Measurements from ENCODE around the gene PRPS1. TPM values are rescaled to one million over a fixed set of nuclear protein-coding genes. Genes with fewer than 3 reads are reported as not detected.

The PRPS1 gene
- total RNA-seq (10 to 100 TPM; 16.3 to 35.8 (median 21.5) TPM), polyA plus RNA-seq (10 to 100 TPM in 2 of 3 donors, 1 to 10 TPM in 1; 9.6 to 24.4 (median 10.6) TPM)

DNA sequence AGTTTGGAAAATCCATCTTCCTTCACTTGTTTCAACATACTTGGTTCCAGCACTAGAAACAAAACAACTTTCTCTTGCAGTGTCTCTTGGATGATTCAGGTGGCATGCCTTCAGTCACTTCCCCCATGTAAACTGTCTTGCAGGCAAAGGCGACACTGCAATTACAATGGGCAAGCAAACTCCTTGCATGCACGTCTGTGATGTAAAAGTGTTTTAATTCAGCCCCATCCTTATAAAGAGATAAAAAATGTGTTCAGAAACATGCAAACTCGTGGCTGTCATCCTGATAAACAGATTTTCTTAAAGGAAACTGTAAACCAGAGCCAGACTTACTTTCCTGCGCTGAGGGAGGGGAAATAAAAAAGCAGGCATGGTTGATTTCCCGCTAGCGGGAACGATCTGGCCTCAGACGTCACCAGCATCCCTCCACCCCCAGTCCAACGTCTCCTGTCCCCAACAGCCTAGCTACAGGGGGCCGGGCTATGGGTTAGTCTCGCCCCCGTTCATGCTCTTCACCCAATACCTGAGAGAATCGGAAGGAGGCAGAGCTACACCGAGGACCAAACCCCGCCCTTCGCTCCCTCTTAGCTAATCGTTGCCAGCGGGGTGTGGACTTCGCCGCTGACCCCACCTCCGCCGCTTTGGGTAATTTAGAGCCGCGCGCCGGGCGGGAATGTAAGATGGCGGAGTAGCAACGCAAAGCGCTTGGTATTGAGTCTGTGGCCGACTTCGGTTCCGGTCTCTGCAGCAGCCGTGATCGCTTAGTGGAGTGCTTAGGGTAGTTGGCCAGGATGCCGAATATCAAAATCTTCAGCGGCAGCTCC, at the start of gene PRPS1:
TSS of gene PRPS1 (plus strand) at position 673 of the 824 bp plus-strand sequence. CDS start at position 792, 119 bp downstream.
- DNase-seq, result peak; percentile 96
- Histone ChIP-seq H3K4me1 (peaks cover 0 to 13% (median 0%) of the 10 kb centered on the region in 4 donors), H3K27me3 (no peaks in the 10 kb centered on the region), H3K4me3 (peak within 1 kb of the TSS; percentile 47 to 59 (median 58)), H3K9me3 (no peaks in the 10 kb centered on the region), H3K27ac (peak within 1 kb of the TSS; percentile 80 to 87 (median 83)), H3K36me3 (no peaks in the 10 kb centered on the region)
- intact Hi-C loops (cut with DNase I), result loop anchor here (10.0 kb wide), 1 partner anchor 633 kb away; no protein-coding TSS in a partner anchor
- no peak for TF ChIP-seq EP300 (IDR thresholded peaks at IDR 0.05)
- peak; percentile 65 to 88 (median 78) for TF ChIP-seq POLR2AphosphoS5 (IDR thresholded peaks at IDR 0.05)
- peak; percentile 32 to 43 for TF ChIP-seq POLR2A (IDR thresholded peaks at IDR 0.05)
- WGBS, 2 donors, result 0 to 1% methylated on average over 37 of the region's 37 CpGs

DNA sequence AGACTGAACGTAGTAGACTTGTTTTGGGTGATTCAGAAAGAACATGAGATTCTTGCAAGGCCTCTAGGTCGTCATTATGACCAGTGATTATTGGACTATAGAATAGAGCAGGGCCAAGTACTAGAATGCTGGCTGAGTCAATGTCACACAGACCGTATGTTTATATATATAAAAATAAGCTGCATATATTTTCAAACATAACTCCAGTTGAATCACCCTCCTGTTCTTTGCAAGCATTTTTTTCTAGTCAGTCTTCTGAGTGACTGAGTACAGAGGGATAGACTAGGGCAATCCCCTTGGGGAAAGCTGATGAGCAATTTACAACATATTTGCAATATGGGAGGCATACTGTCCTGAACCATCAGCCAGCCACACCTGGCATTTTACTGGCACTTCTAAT, 48.4 kb upstream of the PRPS1 start:
- no peak for TF ChIP-seq EP300 (IDR thresholded peaks at IDR 0.05)
- no peak for TF ChIP-seq POLR2AphosphoS5 (IDR thresholded peaks at IDR 0.05)
- TF ChIP-seq POLR2A (IDR thresholded peaks at IDR 0.05), result no peak
- TF ChIP-seq, protein P1, sequence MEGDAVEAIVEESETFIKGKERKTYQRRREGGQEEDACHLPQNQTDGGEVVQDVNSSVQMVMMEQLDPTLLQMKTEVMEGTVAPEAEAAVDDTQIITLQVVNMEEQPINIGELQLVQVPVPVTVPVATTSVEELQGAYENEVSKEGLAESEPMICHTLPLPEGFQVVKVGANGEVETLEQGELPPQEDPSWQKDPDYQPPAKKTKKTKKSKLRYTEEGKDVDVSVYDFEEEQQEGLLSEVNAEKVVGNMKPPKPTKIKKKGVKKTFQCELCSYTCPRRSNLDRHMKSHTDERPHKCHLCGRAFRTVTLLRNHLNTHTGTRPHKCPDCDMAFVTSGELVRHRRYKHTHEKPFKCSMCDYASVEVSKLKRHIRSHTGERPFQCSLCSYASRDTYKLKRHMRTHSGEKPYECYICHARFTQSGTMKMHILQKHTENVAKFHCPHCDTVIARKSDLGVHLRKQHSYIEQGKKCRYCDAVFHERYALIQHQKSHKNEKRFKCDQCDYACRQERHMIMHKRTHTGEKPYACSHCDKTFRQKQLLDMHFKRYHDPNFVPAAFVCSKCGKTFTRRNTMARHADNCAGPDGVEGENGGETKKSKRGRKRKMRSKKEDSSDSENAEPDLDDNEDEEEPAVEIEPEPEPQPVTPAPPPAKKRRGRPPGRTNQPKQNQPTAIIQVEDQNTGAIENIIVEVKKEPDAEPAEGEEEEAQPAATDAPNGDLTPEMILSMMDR (IDR thresholded peaks at IDR 0.05), result no peak
- H3K4me3 ChIP-seq, result no peak overlapping the region
- H3K36me3 ChIP-seq, result no peaks in the 10 kb centered on the region
- no peaks in the 10 kb centered on the region for H3K27me3 ChIP-seq
- no peak overlapping the region for H3K27ac ChIP-seq
- no peaks in the 10 kb centered on the region for H3K4me1 ChIP-seq
- no peak for DNase-seq
- intact Hi-C loops (cut with DNase I), result no loop called here
- 82 to 83% methylated on average over 3 of the region's 3 CpGs for WGBS, 2 donors
- no peaks in the 10 kb centered on the region for H3K9me3 ChIP-seq

DNA sequence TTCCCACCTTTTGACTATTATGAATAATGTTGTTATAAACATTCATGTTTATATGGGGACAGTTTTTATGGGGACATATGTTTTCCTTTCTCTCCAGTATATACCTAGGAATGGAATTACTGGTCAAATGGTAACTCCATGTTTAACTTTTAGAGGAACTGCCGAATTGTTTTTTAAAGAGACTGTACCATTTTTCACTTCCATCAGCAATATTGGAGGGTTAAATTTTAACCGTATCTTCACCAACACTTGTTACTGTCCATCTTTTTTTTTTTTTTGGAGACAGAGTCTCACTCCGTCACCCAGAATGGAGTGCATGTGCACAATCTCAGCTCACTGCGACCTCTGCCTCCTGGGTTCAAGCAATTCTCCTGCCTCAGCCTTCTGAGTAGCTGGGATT, 46.4 kb upstream of the PRPS1 start:
- no peak for DNase-seq
- Histone ChIP-seq H3K27ac (no peak overlapping the region), H3K4me3 (no peak overlapping the region), H3K27me3 (no peaks in the 10 kb centered on the region), H3K9me3 (no peaks in the 10 kb centered on the region), H3K4me1 (no peaks in the 10 kb centered on the region), H3K36me3 (no peaks in the 10 kb centered on the region)
- 94 to 95% methylated on average over 4 of the region's 4 CpGs for WGBS, 2 donors
- intact Hi-C loops (cut with DNase I), result no loop called here
- no peak for TF ChIP-seq EP300 (IDR thresholded peaks at IDR 0.05)
- TF ChIP-seq POLR2AphosphoS5 (IDR thresholded peaks at IDR 0.05), result no peak
- no peak for TF ChIP-seq POLR2A (IDR thresholded peaks at IDR 0.05)
- TF ChIP-seq, protein P1 (IDR thresholded peaks at IDR 0.05), result no peak

GRCh38 chrX:107589243-107589642, 39.1 kb upstream of the PRPS1 start:
- Histone ChIP-seq H3K9me3 (no peaks in the 10 kb centered on the region), H3K27me3 (no peaks in the 10 kb centered on the region), H3K4me3 (no peak overlapping the region), H3K27ac (no peak overlapping the region), H3K4me1 (no peaks in the 10 kb centered on the region), H3K36me3 (no peaks in the 10 kb centered on the region)
- TF ChIP-seq POLR2A (IDR thresholded peaks at IDR 0.05), result no peak
- TF ChIP-seq EP300 (IDR thresholded peaks at IDR 0.05), result no peak
- TF ChIP-seq, protein P1 (IDR thresholded peaks at IDR 0.05), result no peak
- TF ChIP-seq POLR2AphosphoS5 (IDR thresholded peaks at IDR 0.05), result no peak
- intact Hi-C loops (cut with DNase I), result no loop called here
- WGBS, 2 donors, result 98% methylated on average over 6 of the region's 6 CpGs
- no peak for DNase-seq

DNA sequence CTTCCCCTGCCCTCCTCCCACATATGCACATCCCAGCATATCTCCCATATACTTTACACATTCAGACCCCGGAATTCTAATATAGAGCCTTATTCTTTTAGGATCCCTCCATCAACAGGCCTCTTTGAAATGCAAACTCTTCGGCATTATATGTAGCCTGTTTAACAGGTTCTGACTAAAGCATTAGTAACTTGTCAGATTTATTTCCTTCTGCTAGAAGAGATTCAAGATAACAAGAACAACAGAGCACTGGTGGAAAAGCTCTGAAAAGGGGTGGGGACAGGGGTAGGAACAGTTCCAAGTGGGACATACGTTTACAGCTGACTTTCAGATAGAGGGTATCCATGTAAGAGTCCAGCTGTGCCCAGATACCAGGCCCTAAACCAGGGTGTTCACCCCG, 31.7 kb upstream of the PRPS1 start:
- no peaks in the 10 kb centered on the region for H3K27me3 ChIP-seq
- intact Hi-C loops (cut with DNase I), result no loop called here
- H3K4me1 ChIP-seq, result no peaks in the 10 kb centered on the region
- H3K9me3 ChIP-seq, result no peaks in the 10 kb centered on the region
- 25 to 58% methylated on average over 4 of the region's 4 CpGs for WGBS, 2 donors
- no peak overlapping the region for H3K27ac ChIP-seq
- no peak overlapping the region for H3K4me3 ChIP-seq
- no peak for DNase-seq
- no peaks in the 10 kb centered on the region for H3K36me3 ChIP-seq
- no peak for TF ChIP-seq EP300 (IDR thresholded peaks at IDR 0.05)
- no peak for TF ChIP-seq POLR2A (IDR thresholded peaks at IDR 0.05)
- TF ChIP-seq, protein P1 (IDR thresholded peaks at IDR 0.05), result no peak
- no peak for TF ChIP-seq POLR2AphosphoS5 (IDR thresholded peaks at IDR 0.05)

Data from sigmoid colon (tissue), 7 donors.